GM12864 (cell line): ENCODE results near the gene UMOD.

Experiments
- DNase-seq: peaks from one replicate; pipeline ENCODE4 v3.0.0-alpha.2; 2011; ENCODE audit warnings: low read depth
- H3K4me3 ChIP-seq: 2 replicates; pipeline ENCODE4 v1.5.1; 2011; ENCODE audit warnings: mild to moderate bottlenecking, low read depth, low read length, control low read depth
- TF ChIP-seq, protein P1 (sequence below): IDR thresholded peaks from 2 replicates; pipeline ENCODE4 v1.5.1; 2011; ENCODE audit warnings: low read depth, mild to moderate bottlenecking, moderate library complexity, low read length, control low read depth, inconsistent platforms; ENCODE audit errors: missing control alignments

Gene UMOD

GRCh38 chr16:20369452-20370054 lies 17.0 kb upstream of the UMOD start:
- DNase-seq = no peak
- no peak overlapping the region for H3K4me3 ChIP-seq
- TF ChIP-seq, protein P1, sequence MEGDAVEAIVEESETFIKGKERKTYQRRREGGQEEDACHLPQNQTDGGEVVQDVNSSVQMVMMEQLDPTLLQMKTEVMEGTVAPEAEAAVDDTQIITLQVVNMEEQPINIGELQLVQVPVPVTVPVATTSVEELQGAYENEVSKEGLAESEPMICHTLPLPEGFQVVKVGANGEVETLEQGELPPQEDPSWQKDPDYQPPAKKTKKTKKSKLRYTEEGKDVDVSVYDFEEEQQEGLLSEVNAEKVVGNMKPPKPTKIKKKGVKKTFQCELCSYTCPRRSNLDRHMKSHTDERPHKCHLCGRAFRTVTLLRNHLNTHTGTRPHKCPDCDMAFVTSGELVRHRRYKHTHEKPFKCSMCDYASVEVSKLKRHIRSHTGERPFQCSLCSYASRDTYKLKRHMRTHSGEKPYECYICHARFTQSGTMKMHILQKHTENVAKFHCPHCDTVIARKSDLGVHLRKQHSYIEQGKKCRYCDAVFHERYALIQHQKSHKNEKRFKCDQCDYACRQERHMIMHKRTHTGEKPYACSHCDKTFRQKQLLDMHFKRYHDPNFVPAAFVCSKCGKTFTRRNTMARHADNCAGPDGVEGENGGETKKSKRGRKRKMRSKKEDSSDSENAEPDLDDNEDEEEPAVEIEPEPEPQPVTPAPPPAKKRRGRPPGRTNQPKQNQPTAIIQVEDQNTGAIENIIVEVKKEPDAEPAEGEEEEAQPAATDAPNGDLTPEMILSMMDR = no peak

DNA sequence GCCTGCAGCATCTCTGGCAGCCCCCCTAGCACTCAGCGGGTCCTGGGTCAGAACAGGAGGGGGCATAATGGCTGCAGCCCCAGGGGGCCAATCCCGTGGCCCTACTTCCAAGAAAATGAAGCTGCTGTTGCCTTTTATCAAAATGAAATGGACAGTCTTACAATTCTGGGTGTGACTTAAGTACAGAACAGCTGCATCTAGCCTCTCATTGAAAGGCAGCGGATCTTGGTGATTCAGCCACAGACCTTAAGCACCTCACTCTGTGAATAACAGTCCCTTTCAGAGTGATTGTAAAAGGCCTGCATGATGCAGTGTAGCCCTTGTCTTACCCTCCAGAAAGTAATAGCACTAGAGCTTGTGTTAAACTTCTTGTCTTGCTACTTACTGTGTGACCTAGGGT lies 11.5 kb upstream of the UMOD start:
- TF ChIP-seq, protein P1 = no peak
- no peak for DNase-seq
- H3K4me3 ChIP-seq = no peak overlapping the region

- TF ChIP-seq, protein P1 = no peak
- H3K4me3 ChIP-seq = no peak overlapping the region
- DNase-seq = no peak
Observed at GRCh38 chr16:20363191-20363590, 10.7 kb upstream of the UMOD start.

DNA sequence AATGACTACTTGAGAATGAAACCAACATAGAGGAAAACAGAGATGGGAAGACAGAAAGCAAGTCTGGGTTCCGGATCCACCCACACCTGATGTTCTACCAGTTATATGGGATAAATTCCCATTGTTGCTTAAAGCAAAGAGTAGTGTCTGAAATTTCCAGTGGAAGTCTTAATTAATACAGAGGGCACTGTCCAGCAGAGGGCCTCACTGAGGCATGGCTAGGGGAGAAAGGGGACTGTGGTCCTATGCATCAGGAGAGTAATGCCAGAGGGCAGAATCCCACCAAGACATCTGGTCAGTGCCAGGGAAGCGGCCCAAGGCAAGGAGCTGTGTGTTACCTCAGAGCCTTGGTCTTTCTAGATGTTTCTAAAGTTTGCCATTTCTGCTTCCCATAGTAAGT lies 7.5 kb upstream of the UMOD start:
- no peak for DNase-seq
- H3K4me3 ChIP-seq = no peak overlapping the region
- TF ChIP-seq, protein P1 = peak; percentile 41

GRCh38 chr16:20355114-20355782 lies 2.7 kb upstream of the UMOD start:
- TF ChIP-seq, protein P1 = no peak
- H3K4me3 ChIP-seq = no peak overlapping the region
- DNase-seq = no peak

- no peak for DNase-seq
- TF ChIP-seq, protein P1 = no peak
- no peak overlapping the region for H3K4me3 ChIP-seq
Observed at GRCh38 chr16:20353379-20353778, 864 bp upstream of the UMOD start.

DNA sequence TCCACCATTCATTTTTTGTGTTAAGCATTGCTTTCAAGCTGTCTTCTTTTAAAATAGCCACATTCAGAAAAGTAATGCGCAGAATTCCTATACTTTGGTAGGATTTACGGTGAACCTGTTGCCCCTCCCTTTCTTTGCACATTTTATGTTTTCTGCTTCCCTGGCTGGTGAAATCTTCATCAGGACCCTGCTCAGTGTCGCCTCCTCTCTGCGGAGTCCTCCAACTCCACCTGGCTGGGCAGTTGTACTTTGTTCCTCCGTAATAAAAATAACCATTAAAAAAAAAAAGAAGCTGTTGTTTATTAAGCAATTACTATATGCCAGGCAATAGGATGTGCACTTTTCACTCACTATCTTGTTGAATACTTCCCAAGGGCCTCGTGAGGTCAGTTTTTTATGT lies 2.9 kb downstream of the UMOD start:
- TF ChIP-seq, protein P1 = no peak
- no peak for DNase-seq
- H3K4me3 ChIP-seq = no peak overlapping the region
